Measurements from ENCODE around the gene NISCH.
"Not testable (repeated sequence)": the region's sequence is repeated elsewhere in the genome, so short reads cannot be mapped to it uniquely, and the experiment has no call there.

The NISCH gene

GRCh38 chr3:52522651-52523251 is 67.3 kb downstream of the NISCH start:
- TF ChIP-seq CTCF (IDR thresholded peaks at IDR 0.05; ENCODE audit: low read depth, low read length) = no peak
- DNase-seq (ENCODE audit: extremely low read depth, low read depth) = no peak

- TF ChIP-seq CTCF (IDR thresholded peaks at IDR 0.05; ENCODE audit: low read depth, low read length) = no peak
- no peak for DNase-seq (ENCODE audit: extremely low read depth, low read depth)
Observed at GRCh38 chr3:52523386-52524257, 68.2 kb downstream of the NISCH start.

GRCh38 chr3:52524258-52524751 is 68.9 kb downstream of the NISCH start:
- no peak for DNase-seq (ENCODE audit: extremely low read depth, low read depth)
- TF ChIP-seq CTCF (IDR thresholded peaks at IDR 0.05; ENCODE audit: low read depth, low read length) = no peak

- DNase-seq (ENCODE audit: extremely low read depth, low read depth) = no peak
Observed at GRCh38 chr3:52524752-52525679, 69.6 kb downstream of the NISCH start.

GRCh38 chr3:52525680-52526561 is 70.5 kb downstream of the NISCH start:
- DNase-seq (ENCODE audit: extremely low read depth, low read depth) = no peak
- TF ChIP-seq CTCF (IDR thresholded peaks at IDR 0.05; ENCODE audit: low read depth, low read length) = no peak

More at GRCh38 chr3:52524752-52525679, 69.6 kb downstream of the NISCH start:
- TF ChIP-seq CTCF (IDR thresholded peaks at IDR 0.05; ENCODE audit: low read depth, low read length) = no peak

GRCh38 chr3:52526671-52527038 is 71.3 kb downstream of the NISCH start:
- not testable (repeated sequence) for DNase-seq (ENCODE audit: extremely low read depth, low read depth)

All from AG09319 (cell line).